ENCODE measurements around the gene BAZ2B. TPM values are rescaled to one million over a fixed set of nuclear protein-coding genes. Genes with fewer than 3 reads are reported as not detected.

BAZ2B gene
- total RNA-seq, 2 donors from 2014 or later = 40.2 to 47.1 TPM

DNA sequence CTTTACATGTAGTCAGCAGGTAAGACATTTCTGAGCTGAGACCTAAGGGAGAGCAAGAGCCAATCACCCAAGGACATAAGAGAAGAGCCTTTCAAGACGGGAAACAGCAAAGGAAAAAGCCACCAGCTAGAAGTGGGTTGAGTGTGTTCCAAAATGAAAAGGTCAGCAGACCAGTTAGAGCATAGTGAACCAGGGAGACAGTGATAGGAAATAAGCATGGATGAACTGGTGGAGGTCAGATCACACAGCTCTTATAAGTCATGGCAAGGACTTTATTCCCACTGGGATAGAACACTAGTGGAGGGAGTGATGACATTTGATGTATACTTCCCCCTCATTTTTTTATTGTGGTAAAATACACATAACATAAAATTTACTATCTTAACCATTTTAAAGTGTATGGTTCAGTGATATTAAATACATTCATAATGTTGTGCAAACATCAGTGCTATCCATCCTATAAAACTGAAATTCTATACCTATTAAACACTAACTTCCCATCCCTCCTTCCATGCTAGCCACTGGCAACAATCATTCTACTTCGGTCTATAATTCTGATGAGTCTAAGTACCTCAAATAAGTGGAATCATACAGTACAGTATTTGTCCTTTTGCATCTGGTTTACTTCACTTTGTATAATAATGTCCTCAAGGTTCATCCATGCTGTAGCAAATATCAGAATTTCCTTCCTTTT is 174.0 kb downstream of the BAZ2B start:
- no peak for DNase-seq (ENCODE audit: low spot score)
- no peak overlapping the region for H3K4me3 ChIP-seq
- H3K27me3 ChIP-seq = no peaks in the 10 kb centered on the region
- TF ChIP-seq, protein P1, sequence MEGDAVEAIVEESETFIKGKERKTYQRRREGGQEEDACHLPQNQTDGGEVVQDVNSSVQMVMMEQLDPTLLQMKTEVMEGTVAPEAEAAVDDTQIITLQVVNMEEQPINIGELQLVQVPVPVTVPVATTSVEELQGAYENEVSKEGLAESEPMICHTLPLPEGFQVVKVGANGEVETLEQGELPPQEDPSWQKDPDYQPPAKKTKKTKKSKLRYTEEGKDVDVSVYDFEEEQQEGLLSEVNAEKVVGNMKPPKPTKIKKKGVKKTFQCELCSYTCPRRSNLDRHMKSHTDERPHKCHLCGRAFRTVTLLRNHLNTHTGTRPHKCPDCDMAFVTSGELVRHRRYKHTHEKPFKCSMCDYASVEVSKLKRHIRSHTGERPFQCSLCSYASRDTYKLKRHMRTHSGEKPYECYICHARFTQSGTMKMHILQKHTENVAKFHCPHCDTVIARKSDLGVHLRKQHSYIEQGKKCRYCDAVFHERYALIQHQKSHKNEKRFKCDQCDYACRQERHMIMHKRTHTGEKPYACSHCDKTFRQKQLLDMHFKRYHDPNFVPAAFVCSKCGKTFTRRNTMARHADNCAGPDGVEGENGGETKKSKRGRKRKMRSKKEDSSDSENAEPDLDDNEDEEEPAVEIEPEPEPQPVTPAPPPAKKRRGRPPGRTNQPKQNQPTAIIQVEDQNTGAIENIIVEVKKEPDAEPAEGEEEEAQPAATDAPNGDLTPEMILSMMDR (IDR thresholded peaks at IDR 0.05) = no peak
- H3K36me3 ChIP-seq = peaks cover 50% of the 10 kb centered on the region
- H3K9me3 ChIP-seq = no peaks in the 10 kb centered on the region
- H3K27ac ChIP-seq = peak overlapping the region in 1 of 2 donors; percentile 57
- peaks cover 0 to 11% of the 10 kb centered on the region in 2 donors for H3K4me1 ChIP-seq

DNA sequence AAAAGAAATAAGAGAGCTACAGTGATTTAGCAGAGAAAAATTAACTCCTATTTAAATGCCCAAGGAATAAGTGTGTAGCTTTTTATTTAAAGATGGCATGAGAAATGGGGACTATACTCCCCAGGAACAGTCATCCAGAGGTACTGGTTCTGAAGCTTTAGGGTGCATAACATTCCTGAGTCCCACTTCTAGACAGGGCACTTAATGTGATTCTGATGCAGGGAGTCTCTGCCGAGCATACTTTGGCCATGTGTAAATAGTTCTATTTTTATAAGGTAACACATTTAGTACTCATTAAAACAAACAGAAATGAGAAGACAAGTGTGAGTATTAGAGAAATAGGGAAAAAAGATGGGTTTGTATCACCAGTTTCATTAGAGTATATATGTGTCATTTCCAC is 175.2 kb downstream of the BAZ2B start:
- no peaks in the 10 kb centered on the region for H3K27me3 ChIP-seq
- peak overlapping the region in 1 of 2 donors; percentile 57 for H3K27ac ChIP-seq
- TF ChIP-seq, protein P1 (IDR thresholded peaks at IDR 0.05) = no peak
- no peak overlapping the region for H3K4me3 ChIP-seq
- peaks cover 49% of the 10 kb centered on the region for H3K36me3 ChIP-seq
- no peaks in the 10 kb centered on the region for H3K9me3 ChIP-seq
- peaks cover 0 to 11% of the 10 kb centered on the region in 2 donors for H3K4me1 ChIP-seq
- no peak for DNase-seq (ENCODE audit: low spot score)

DNA sequence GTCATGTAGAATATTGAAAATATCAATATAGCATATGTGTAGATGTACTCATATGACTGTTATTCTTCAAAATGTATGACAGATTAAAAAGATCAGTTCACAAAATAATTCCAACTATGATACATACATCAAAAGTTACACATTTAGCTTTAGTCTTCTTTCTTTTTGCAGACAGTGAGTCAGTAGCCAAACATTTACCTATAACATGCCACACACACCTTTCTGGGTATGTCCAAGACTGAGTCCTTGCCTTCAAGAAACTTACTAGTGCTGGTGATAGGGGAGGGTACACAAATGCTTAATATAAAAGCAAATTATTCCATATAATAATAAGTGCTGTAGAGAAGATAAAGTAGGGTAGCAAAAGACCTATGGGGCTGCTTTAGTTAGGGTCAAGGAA is 176.9 kb downstream of the BAZ2B start:
- Histone ChIP-seq H3K27me3 (no peaks in the 10 kb centered on the region), H3K4me1 (peaks cover 0 to 11% of the 10 kb centered on the region in 2 donors), H3K9me3 (no peaks in the 10 kb centered on the region), H3K36me3 (peaks cover 35% of the 10 kb centered on the region), H3K4me3 (no peak overlapping the region), H3K27ac (no peak overlapping the region)
- DNase-seq (ENCODE audit: low spot score) = no peak
- TF ChIP-seq, protein P1 (IDR thresholded peaks at IDR 0.05) = no peak

DNA sequence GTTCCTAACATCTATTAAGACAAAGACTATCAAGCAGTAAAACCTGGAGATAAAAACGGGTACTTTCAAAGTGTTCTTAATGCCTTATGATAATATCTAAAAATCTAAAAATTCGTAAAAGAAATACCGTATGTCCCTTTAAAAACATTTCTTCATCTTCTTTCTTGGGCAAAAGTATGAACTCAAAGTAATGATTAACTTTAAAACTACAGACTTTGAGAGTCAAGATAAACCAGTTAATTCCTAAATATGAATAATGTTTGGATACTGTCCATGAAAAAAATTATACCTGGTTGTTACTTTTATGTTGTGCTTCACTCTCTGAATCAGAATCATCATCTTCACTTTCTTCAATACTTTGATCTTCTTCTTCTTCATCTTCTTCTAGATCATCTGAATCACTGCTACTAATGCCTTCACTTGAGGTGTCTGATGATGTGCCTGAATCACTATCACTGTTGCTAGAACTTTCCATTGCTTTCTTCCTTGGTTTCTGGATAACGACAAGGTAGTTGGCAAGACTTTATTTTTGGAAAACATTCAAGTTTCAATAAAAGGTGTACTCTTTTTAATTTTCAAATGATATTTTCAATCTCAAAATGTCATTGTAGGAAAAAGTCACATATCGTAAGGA is 177.5 kb downstream of the BAZ2B start:
- Histone ChIP-seq H3K4me1 (peaks cover 0 to 11% of the 10 kb centered on the region in 2 donors), H3K4me3 (no peak overlapping the region), H3K27ac (no peak overlapping the region), H3K27me3 (no peaks in the 10 kb centered on the region), H3K36me3 (peaks cover 29% of the 10 kb centered on the region), H3K9me3 (no peaks in the 10 kb centered on the region)
- TF ChIP-seq, protein P1 (IDR thresholded peaks at IDR 0.05) = no peak
- no peak for DNase-seq (ENCODE audit: low spot score)

DNA sequence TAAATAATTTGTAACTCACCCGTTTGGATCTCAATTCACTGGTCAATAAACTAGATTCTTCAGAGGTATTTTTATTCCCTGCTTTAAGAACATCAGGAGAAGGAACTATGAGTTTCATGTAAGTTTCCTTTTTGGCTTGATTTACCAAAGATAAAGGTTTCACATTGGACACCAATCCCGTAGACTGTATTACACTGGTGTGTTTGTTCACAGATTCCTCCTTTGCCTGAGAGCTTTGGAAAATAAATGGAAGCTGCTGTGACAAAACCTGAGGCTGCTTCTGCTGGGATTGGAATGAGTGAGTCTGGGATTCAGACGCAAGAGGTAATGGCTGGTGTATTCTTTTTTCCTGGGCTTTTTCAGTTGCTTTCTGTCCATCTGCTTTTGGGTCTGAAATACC is 178.1 kb downstream of the BAZ2B start:
- TF ChIP-seq, protein P1 (IDR thresholded peaks at IDR 0.05) = no peak
- Histone ChIP-seq H3K4me3 (no peak overlapping the region), H3K9me3 (no peaks in the 10 kb centered on the region), H3K36me3 (peaks cover 27% of the 10 kb centered on the region), H3K27ac (no peak overlapping the region), H3K27me3 (no peaks in the 10 kb centered on the region), H3K4me1 (peaks cover 0 to 11% of the 10 kb centered on the region in 2 donors)
- no peak for DNase-seq (ENCODE audit: low spot score)
